GM06990 (cell line): Measurements from ENCODE around the gene TRMT1L.

ENCODE experiments used
- DNase-seq: peaks from one replicate; pipeline ENCODE4 v3.0.0-alpha.2; 2011; ENCODE audit not compliant: insufficient read length; ENCODE audit errors: extremely low read depth
- H3K27me3 ChIP-seq: replicated peaks from 2 replicates; pipeline ENCODE4 v1.6.0; 2011; ENCODE audit warnings: low read length; ENCODE audit not compliant: control insufficient read depth, insufficient read depth
- H3K36me3 ChIP-seq: 2 replicates; pipeline ENCODE4 v1.5.1; 2011; ENCODE audit warnings: low read length; ENCODE audit not compliant: control insufficient read depth, insufficient read depth
- H3K4me3 ChIP-seq: replicated peaks from 2 replicates; pipeline ENCODE4 v1.5.1; 2011; ENCODE audit warnings: low read depth, mild to moderate bottlenecking, control low read depth, low read length
- CTCF ChIP-seq: IDR thresholded peaks from 2 replicates; pipeline ENCODE4 v1.5.1; 2011; ENCODE audit warnings: low read length, control low read depth, mild to moderate bottlenecking, inconsistent platforms; ENCODE audit not compliant: insufficient read depth, poor library complexity, severe bottlenecking

The TRMT1L gene

GRCh38 chr1:185075476-185075875 is 81.3 kb downstream of the TRMT1L start:
- TF ChIP-seq CTCF: no peak
- Histone ChIP-seq H3K36me3 (no peaks in the 10 kb centered on the region), H3K4me3 (no peak overlapping the region), H3K27me3 (no peaks in the 10 kb centered on the region)
- no peak for DNase-seq

GRCh38 chr1:185074307-185074706 is 82.4 kb downstream of the TRMT1L start:
- Histone ChIP-seq H3K4me3 (no peak overlapping the region), H3K27me3 (no peaks in the 10 kb centered on the region), H3K36me3 (no peaks in the 10 kb centered on the region)
- no peak for DNase-seq
- no peak for TF ChIP-seq CTCF

GRCh38 chr1:185073725-185074124 is 83.0 kb downstream of the TRMT1L start:
- no peak for TF ChIP-seq CTCF
- no peak for DNase-seq
- Histone ChIP-seq H3K4me3 (no peak overlapping the region), H3K36me3 (no peaks in the 10 kb centered on the region), H3K27me3 (no peaks in the 10 kb centered on the region)

- Histone ChIP-seq H3K27me3 (no peaks in the 10 kb centered on the region), H3K4me3 (no peak overlapping the region), H3K36me3 (no peaks in the 10 kb centered on the region)
- TF ChIP-seq CTCF: no peak
- DNase-seq: no peak
These were observed 86.7 kb downstream of the TRMT1L start for GRCh38 chr1:185070051-185070450.

DNA sequence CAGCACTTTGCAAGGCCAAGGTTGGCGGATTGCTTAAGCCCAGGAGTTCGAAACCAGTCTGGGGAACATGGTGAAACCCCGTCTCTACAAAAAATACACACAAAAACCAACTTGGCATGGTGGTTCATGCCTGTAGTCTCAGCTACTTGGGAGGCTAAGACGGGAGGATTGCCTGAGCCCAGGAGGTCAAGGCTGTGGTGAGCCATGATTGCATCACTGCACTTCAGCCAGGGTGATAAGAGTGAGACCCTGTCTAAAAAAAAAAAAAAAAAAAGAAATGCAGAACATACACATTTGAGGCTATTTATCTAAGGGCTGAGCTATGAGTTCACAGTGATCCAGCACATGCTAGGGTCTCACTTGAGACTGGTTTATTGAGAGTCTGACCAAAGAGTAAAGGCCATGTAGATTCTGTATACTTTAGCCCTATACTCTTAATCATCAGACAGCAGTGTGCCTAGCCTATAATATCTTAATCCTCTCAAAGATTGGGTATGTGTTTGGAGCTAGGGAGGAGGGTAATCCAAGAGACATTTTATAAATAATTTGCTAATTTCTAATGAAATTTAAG is 87.5 kb downstream of the TRMT1L start:
- no peak for TF ChIP-seq CTCF
- Histone ChIP-seq H3K4me3 (no peak overlapping the region), H3K27me3 (no peaks in the 10 kb centered on the region), H3K36me3 (no peaks in the 10 kb centered on the region)
- no peak for DNase-seq

DNA sequence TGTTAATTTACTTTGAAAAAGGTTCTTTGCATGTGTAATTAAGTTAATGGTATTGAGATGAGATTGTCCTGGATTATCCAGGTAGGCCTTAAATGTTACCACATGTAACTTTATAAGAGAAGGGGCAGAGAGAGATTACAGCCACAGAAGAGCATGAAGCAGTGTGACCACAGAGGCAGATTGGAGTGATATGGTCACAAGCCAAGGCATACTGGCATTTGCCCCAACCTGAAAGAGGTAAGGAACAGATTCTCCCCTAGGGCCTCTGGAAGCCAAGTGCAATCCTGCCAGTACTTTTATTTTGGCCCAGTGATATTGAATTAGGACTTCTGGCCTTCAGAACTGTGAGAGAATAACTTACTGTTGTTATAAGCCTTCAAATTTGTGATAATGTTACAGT is 88.4 kb downstream of the TRMT1L start:
- no peaks in the 10 kb centered on the region for H3K36me3 ChIP-seq
- H3K27me3 ChIP-seq: no peaks in the 10 kb centered on the region
- no peak for DNase-seq
- TF ChIP-seq CTCF: no peak
- H3K4me3 ChIP-seq: no peak overlapping the region
